Measurements from ENCODE around the gene MAGEL2. TPM values are rescaled to one million over a fixed set of nuclear protein-coding genes. Genes with fewer than 3 reads are reported as not detected.

MAGEL2 gene
- 0.02 TPM in 1 of 2 replicates, not detected in the other for total RNA-seq (2014; rRNA removed; shearing (Covaris generic))

DNA sequence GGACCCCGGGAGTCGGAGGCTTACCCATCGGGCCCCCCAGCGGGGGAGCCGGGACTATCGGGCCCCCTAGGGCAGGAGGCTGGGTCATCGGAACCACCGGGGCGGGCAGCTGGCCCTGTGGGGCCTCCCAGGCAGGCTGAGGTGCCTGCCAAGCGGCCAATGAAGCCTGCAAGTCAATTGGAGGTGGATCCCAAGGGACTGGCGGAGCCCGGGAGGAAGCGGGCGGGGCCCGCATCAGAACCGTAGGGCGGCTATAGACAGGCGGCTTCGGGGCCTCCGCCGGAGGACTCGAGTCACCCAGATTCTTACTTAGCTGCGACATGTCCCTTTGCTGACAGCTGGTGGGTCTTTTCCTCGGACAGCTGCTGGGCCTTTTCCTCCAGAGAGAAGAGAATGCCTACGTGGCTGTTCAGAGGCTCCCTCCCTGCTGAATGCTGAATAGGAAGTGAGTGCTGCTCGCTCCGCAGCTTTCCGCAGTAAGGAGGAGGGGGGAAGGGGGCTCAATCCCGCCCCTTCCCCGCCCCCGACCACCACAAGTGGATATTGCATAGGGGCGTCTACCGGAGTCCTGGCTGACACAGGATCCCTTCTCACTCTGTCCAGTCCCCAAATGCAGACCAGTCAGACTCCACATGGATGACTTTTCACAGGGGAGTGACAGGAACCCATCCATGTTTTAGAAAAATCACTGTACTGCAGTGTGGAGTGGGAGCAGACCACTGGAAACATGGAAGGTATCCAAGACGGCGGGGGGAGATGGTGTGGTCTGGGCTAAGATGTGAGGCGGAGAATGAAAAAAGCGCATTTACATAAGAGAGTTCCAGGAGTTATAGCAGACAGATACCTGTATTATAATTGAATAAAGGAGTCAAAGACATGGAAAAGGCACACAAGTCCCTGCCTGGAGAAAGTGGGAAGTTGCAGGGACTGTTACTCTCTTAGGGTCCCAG is at the start of gene MAGEL2:
Gene MAGEL2 (minus strand): TSS at position 447 of the 950 bp plus-strand sequence. CDS start 125 bp downstream, at position 322.
- DNase-seq (ENCODE audit: low read depth), result no peak

DNA sequence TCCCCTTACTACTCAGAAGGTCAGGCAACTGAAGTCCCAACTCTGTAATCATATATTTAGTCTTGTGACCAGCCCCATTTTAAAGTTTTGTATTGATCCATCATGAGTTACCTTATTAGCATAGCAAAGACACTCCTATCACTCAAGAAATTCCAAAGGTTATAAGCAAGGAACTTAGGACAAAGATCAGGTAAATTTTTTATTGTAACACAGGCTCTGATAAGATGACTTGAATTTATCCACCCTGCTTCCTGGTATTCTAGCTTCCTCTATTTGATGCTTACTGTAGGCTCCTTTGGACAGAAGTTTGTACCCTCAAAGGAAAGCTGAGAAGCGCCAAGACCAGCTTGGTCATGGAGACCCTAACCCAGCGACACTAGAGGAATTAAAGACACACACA is 47.6 kb upstream of the MAGEL2 start:
- DNase-seq (ENCODE audit: low read depth), result no peak

DNA sequence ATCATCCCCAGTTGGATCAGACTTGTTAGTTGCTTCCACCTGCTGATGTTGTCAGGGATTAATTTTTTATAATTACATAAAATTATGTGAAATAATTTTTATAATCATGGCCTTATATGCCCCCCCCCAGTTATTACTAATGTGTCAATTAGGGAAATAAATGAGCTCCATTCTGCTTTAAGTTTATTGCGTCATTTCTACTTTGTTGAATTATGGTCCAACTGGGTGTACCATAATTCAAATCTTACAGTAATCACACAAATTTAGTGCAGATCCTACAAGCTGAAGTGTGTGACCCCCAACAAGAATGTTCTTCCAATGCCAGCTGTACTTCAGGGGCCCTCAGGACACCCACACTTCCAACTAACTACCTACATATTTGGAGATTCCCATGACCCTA is 46.9 kb upstream of the MAGEL2 start:
- no peak for DNase-seq (ENCODE audit: low read depth)

DNA sequence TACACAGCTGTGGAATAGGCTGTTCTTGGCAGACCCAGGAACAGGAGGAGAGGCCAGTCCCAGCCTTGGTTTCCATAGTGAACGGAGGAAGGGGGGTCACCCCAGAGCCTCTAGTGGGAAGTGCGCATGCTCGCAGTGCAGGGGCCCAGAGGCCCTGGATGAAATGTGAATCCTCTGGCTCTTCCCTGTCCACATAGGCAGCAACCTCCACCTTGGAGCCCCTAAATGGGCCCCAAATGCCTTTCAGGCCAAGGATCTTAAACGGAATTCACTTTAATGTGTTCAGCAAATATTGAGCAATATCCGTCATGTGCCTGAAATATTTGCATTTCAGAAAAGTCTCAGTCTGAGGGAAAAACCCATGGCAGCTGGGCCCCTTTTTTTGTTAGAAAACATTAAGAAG is 42.8 kb upstream of the MAGEL2 start:
- DNase-seq (ENCODE audit: low read depth), result no peak

DNA sequence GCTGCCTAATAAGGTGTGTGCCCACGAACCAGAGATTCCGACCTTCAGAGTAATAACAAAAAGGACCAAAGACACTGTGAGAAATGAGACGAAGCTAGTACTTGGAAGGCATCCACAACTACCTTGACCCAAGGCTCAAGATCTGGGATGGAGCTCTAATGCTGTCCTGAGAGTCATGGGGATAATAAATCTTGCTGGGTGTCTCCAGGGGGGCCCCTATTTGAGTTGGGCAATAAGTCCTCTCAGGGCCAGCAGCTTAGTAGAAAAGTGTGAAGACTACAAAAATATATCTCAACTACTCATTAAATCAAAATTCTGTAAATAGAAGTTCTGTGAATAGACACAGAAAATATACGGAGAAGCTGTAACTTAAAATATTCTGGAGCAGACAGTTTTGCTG is 42.3 kb upstream of the MAGEL2 start:
- DNase-seq (ENCODE audit: low read depth), result no peak

DNA sequence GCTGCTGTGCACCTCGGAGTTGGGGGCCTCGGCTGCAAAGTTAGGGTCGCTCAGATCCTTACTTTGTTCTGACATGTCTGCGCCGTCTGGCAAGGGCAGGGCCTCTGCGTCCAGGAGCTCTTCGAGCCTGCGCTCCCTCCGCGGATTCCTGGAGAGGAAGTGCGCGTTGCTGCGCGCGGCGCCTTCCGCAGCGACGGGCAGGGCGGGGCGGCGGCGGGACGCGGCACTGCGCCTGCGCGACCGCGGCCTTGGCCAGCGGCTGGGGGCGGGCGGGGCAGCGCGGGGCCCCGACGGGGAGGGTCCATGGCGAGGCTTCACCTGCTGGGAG is 39.4 kb upstream of the MAGEL2 start, which contains the start of gene NDN:
Gene NDN (minus strand): TSS at position 163 of the 328 bp plus-strand sequence. CDS start 88 bp downstream, at position 75.
- DNase-seq (ENCODE audit: low read depth), result no peak

DNA sequence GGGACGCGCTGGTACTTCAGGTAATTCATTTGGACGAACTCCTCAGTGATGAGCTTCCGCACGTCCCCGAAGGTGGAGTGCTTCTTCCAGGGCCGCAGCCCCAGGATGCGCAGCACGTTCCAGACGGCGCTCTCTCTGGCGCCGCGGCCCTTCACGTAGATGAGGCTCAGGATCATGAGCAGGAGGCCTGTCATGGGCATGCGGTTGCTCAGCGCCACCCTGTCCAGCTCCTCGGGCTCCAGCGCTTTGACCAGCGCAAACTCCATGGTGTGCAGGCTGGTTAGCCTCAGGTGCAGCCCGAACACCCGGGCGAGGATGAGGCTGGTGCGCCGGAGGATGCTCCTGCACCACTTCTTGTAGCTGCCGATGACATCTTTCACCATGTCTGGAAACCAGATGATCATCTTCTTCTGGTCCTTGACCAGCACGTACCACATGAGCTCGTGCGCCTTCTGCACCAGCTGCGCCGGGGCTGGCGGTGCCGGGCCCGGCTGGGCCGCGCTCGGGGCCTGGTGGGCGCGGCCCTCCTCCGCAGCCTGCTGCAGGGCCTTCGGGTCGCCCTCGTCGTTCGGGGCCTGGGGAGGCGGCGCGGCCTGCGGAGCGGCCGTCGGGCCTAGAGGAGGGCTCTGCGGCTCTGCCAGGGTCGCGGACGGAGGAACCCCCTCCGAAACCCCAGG is 38.9 kb upstream of the MAGEL2 start:
- DNase-seq (ENCODE audit: low read depth), result no peak

DNA sequence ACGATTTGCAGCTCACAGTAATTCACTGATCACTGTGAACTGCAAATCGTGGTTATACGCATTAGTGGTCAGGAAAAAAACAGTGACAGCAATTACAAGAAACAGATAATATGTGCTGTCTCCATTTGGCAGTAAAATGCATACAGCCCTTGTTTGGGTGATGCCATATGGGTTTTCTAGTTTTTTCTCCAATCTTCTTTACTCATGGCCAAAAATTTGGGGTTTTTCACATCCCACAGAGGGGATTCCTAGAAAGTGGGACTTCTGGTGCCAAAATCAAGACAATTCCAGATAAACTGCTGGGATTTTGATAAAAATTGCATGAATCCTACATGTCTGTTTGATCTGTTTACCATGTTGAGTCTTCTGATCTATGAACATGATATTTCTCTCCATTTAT is 23.8 kb upstream of the MAGEL2 start:
- DNase-seq (ENCODE audit: low read depth), result no peak

DNA sequence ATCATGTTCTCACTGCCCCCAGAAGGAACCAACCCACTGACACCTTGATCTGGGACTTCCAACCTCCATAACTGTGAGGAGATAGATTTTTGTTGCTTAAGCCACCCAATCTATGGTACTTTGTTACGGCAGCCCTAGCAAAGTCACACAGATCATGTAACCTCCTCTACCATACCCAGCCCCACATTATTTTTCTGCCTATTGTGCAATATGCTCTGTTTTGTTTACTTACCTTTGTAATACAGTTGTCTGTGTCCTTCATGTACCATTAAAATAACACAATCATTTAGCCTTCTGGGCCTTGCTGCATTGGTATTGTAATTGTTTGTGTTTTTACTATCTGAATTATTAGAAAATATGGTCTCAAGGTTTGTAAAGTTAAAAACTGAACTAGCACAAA is 23.3 kb upstream of the MAGEL2 start:
- no peak for DNase-seq (ENCODE audit: low read depth)

DNA sequence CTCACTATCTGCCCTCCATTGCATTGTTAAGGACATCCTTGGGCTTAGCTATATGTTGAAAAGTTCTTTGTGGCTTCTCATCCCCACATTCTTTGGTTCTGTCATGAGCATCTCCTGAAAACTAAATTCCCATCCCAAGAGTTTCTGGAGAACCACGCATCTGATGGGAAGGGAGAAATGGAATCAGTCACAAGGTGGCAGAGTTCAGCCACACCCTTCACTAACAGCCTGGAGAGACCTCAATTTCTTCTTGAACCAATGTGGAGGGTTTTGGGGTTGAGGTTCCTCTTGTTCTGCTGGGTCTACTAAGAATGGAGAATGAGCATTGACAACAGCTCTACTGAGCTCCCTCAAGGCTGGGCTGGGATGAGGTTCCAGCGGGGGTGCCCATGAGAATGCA is 15.6 kb upstream of the MAGEL2 start:
- no peak for DNase-seq (ENCODE audit: low read depth)

DNA sequence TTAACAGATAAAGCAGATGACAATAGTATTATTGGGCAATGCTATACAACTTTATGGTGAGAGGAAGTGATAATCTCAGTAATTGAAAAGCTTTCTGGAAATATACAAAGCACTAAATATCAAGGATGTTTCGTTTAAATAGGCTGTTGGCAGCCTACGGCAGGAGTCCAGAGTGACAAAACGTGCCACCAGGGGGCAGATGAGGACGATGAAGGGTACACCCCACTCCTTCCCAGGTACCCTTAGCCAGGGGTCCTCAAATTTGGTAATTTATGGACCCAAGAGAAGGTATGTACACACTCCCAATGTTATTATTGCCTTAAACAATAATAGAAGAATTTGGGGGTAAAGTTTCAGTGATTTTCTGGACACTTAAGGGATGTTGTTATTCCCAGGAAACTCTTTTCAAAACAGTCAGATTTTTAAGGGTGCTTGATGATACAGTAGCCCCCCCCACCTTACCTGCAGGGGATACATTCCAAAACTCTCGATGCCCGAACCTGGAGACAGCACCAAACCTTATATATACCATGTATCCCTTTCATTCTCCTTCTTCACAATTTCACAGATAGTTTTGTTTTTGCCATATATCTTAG is 1.4 kb upstream of the MAGEL2 start:
- peak; percentile 3 for DNase-seq (ENCODE audit: low read depth)

DNA sequence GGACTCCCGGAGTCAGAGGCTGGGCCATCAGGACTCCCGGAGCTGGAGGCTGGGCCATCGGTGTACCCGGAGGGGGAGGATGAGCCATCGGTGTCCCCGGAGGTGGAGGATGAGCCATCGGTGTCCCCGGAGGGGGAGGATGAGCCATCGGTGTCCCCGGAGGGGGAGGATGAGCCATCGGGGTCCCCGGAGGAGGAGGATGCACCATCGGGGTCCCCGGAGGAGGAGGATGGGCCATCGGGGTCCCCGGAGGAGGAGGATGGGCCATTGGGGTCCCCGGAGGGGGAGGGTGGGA is 719 bp downstream of the MAGEL2 start:
- DNase-seq (ENCODE audit: low read depth), result no peak

DNA sequence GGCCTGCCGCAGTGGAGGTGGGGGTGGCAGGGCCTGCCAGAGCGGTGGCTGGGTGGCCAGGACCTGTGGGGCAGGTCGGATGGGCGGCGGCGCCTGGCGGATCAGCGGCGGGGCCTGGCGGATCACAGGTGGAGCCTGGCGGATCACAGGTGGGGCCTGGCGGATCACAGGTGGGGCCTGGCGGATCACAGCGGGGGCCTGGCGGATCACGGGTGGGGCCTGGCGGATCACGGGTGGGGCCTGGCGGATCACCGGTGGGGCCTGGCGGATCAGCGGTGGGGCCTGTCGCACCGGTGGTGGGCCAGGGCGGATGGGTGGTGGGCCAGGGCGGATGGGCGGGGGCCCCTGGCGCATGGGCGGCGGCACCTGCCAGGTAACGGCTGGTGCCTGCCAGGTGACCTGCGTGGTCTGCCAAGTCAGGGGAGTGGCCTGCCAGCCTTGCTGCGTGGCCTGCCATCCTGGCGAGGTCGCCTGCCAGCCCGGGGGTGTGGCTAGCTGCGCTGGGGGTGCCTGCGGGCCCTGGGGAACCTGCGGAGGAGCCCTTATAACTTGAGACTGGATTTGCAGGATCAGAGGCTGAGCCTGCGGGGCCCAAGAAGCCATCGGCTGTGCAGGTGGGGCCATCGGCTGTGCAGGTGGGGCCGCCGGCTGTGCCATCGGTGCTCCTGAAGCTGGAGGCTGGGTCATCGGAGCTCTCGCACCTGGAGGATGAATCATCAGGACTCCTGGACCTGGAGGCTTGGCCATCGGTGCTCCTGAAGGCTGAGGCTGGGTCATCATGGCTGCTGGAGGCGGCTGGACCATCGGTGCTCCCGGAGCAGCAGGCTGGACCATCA is 1.3 kb downstream of the MAGEL2 start:
- DNase-seq (ENCODE audit: low read depth), result no peak

DNA sequence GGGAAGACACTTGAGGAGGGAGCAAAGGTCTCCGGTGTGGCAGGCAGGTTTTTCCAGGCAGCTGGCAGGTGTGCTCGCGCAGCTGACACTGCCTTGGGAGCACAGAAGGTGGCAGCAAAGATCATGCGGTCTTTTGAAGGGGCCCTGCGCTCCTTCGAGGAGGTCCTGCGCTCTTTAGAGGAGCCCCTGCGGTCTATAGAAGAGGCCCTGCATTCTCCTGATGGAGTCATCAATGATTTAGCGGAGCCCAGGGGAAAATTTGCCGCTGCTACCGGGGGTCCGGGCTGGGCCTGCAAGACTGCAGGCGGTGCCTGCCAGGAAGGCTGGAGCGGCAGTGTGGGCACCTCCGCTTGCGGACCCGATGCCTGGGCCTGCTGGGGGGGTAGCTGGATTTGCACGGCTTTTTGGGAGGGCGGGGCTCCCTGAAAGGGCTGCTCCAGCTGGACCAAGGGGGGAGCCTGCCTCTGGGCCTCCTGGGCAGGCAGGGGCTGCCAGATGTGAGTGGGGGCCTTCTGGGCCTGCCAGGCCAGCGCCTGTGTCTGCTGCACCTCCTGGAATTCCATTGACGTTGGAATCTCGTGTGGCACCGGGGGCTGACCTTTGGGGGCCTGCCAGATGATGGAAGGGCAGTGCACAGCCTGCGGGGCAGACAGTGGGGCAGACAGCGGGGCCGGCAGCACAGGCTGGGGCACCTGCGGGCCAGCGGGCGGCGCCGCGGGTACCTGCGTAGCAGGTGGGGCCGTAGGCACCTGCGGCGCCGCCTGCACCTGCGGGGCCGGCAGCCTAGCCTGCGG is 2.1 kb downstream of the MAGEL2 start:
- DNase-seq (ENCODE audit: low read depth), result no peak

DNA sequence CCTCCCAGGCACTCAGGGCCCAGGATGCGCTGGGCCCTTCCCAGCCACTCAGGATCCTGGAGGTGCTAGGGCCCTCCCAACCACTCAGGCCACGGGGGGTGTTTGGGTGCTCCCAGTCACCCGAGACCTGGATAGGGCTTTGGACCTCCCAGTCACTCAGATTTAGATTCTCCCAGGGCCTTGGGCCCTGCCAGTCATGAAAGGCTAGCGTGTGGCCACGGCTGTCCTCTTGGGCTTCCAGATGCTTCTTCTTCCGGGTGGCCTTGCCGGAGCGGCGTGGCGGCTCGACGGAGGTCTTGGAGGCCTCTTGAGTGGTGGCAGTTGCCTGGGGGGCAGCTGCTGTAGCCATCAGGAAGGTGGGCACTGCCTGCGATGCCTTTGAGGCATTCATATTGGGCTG is 2.8 kb downstream of the MAGEL2 start:
- no peak for DNase-seq (ENCODE audit: low read depth)

DNA sequence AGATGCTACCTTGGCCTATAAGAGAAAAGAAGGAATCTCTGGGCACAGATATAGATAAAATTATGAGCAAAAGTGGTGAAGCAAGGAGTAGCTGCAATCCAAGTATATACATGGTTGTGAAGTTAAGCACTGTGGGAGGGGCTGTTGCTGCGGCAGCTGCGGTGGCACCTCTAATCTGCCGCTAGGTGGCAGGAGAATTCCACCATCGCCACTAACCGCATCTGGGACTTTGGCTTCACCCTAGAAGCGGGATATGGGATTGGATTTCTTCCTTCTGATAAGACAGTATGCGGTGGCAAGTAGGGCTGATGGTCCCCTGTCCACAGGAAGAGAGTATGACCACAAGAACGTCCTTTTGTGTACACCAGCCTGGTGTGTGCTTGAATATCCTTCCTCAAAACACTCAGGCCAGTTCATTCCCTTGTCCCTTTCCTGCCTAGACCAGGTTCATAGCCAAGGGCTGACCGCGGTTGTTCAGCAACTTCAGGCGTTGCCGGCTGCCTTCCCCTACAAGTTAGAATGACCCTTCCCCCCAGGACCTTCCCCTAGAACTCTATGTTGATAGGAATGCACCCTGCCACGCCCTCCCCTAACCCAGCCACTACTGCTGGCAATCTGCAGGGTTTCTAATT is 5.1 kb downstream of the MAGEL2 start:
- peak; percentile 54 for DNase-seq (ENCODE audit: low read depth)

DNA sequence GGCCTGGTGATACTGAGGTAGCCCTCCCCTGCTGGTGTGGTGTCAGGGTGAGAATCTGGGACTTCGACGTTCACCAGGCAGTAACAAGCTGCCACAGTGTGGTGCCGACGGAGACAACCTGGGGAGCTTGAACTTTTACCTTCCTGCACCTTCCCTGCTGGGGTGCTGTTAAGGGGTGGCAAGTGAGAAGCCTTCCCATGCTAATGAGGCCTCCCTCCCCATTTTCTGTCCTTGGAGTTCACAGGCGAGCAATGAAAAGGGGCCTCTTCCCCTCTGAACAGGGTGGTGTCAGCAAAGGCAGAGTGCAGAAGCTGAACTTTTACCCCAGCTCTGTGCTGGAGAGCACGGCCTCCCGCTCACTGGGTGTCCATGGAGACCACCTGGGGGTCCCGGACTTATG is 13.5 kb downstream of the MAGEL2 start:
- DNase-seq (ENCODE audit: low read depth), result no peak

DNA sequence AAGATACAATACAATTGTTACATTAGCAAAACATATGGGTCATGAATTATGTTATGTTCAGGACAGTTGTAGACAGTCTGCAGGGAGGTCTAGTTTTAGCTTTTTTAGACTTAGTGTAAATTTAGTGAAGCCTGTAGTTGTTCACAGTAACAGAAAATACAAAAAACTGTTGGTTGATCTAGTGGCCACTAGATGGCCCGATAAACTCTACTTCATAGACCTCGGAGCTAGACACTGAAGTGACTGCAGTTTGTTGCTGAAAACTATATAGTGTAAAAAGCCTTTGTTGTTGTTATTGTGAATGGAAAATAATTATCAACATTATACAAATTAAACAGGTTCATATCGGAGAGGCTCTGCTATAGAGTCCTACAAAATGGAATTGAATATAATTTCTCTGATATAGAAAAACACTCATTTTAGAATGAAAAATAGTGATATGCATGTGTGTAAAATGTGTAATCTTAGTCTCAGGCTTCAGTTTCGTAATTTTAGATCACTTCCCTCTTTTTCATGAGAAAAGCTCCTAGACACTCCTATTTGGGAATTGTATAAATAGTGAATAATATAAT is 18.3 kb downstream of the MAGEL2 start:
- peak; percentile 12 for DNase-seq (ENCODE audit: low read depth)

DNA sequence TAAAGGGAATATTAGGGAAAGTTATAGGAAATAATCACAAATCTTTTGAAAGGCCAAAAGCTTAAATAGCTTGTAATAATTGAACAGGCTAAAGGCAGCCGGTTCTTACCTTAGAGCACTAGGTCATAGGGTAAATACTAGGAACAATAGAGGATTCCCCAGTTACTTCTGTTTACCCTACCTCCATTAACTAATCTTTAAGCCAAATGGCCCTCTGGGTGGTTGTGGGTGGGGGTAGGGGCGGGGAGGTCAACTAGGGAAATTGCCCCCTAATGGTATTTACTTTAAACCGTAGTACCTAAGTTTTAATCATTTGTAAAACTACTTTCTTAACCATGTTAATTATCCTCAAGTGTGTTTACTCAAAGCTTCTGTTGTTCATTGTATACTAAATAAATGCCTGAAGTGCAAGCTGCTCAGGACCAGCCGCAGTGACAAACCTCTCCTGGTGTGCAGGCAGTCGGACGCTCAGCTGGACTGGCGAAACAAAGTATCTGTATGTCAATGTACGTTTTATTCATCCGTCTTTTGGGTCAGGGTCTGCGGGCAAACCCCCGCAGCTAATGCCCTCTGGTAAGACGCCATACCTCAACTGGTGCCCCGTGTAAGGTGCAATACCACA is 18.9 kb downstream of the MAGEL2 start:
- no peak for DNase-seq (ENCODE audit: low read depth)

DNA sequence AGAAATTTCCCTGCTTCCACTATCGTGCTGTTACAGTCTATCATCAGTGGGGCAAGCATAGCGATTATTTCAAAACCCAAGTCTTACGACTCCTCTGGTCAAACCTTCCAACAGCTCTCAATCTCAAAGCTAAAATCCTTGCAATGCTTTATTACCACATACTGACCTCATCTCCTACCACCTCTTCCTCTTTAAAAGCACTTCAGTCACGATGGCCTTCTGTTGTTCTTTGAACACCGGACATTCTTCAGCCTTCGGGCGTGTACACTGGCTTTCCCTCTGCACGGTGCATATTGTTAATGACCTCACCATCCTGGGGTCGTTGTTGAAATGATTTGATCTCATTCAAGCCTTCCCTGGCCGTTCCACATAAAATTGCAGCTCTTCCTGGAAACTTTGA is 31.1 kb downstream of the MAGEL2 start:
- no peak for DNase-seq (ENCODE audit: low read depth)
